ENCODE measurements around the gene ERGIC2. TPM values are rescaled to one million over a fixed set of nuclear protein-coding genes. Genes with fewer than 3 reads are reported as not detected.

The ERGIC2 gene
- total and polyA plus RNA-seq, 10 of the 15 experiments (the other 5 are each of a cell fraction or from before 2014, with no cell fraction given) = 26.1 to 181 (median 83.9) TPM

- TF ChIP-seq, protein P1, sequence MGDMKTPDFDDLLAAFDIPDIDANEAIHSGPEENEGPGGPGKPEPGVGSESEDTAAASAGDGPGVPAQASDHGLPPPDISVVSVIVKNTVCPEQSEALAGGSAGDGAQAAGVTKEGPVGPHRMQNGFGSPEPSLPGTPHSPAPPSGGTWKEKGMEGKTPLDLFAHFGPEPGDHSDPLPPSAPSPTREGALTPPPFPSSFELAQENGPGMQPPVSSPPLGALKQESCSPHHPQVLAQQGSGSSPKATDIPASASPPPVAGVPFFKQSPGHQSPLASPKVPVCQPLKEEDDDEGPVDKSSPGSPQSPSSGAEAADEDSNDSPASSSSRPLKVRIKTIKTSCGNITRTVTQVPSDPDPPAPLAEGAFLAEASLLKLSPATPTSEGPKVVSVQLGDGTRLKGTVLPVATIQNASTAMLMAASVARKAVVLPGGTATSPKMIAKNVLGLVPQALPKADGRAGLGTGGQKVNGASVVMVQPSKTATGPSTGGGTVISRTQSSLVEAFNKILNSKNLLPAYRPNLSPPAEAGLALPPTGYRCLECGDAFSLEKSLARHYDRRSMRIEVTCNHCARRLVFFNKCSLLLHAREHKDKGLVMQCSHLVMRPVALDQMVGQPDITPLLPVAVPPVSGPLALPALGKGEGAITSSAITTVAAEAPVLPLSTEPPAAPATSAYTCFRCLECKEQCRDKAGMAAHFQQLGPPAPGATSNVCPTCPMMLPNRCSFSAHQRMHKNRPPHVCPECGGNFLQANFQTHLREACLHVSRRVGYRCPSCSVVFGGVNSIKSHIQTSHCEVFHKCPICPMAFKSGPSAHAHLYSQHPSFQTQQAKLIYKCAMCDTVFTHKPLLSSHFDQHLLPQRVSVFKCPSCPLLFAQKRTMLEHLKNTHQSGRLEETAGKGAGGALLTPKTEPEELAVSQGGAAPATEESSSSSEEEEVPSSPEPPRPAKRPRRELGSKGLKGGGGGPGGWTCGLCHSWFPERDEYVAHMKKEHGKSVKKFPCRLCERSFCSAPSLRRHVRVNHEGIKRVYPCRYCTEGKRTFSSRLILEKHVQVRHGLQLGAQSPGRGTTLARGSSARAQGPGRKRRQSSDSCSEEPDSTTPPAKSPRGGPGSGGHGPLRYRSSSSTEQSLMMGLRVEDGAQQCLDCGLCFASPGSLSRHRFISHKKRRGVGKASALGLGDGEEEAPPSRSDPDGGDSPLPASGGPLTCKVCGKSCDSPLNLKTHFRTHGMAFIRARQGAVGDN (IDR thresholded peaks at IDR 0.05) = no peak
- peak; percentile 15; the same call in 1 of the 2 replicates for TF ChIP-seq ZNF384 (IDR thresholded peaks at IDR 0.05; ENCODE audit: borderline replicate concordance, low read depth, low read length)
- no peak for TF ChIP-seq MYC (IDR thresholded peaks at IDR 0.05; ENCODE audit: insufficient read depth, insufficient read length, insufficient replicate concordance, low read length, severe bottlenecking)
- TF ChIP-seq SREBF1 (IDR thresholded peaks at IDR 0.05; ENCODE audit: low read length) = no peak
- TF ChIP-seq BMI1 (IDR thresholded peaks at IDR 0.05; ENCODE audit: borderline replicate concordance) = no peak
- no peak for TF ChIP-seq NFYB (IDR thresholded peaks at IDR 0.05; ENCODE audit: insufficient read depth, low read depth, low read length)
- TF ChIP-seq EP300 (IDR thresholded peaks at IDR 0.05; ENCODE audit: borderline replicate concordance in 1 of 2, control insufficient read depth in 1 of 2, low read depth in 2 of 2, low read length in 2 of 2) = peak in 1 of 2 experiments; percentile 64; a peak in 1 of 4 replicates
- TF ChIP-seq POLR2AphosphoS5 (IDR thresholded peaks at IDR 0.05; ENCODE audit: low read length) = no peak
- no peak for TF ChIP-seq FOXK2 (IDR thresholded peaks at IDR 0.05)
- TF ChIP-seq POLR2AphosphoS2 (IDR thresholded peaks at IDR 0.05; ENCODE audit: low read depth, low read length) = no peak
- no peak for TF ChIP-seq YBX1 (IDR thresholded peaks at IDR 0.05)
- TF ChIP-seq, protein P2, sequence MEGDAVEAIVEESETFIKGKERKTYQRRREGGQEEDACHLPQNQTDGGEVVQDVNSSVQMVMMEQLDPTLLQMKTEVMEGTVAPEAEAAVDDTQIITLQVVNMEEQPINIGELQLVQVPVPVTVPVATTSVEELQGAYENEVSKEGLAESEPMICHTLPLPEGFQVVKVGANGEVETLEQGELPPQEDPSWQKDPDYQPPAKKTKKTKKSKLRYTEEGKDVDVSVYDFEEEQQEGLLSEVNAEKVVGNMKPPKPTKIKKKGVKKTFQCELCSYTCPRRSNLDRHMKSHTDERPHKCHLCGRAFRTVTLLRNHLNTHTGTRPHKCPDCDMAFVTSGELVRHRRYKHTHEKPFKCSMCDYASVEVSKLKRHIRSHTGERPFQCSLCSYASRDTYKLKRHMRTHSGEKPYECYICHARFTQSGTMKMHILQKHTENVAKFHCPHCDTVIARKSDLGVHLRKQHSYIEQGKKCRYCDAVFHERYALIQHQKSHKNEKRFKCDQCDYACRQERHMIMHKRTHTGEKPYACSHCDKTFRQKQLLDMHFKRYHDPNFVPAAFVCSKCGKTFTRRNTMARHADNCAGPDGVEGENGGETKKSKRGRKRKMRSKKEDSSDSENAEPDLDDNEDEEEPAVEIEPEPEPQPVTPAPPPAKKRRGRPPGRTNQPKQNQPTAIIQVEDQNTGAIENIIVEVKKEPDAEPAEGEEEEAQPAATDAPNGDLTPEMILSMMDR (IDR thresholded peaks at IDR 0.05 in 2 of 3, conservative IDR thresholded peaks at IDR 0.05 in 1 of 3; ENCODE audit: control insufficient read depth in 2 of 3, extremely low read depth in 1 of 3, insufficient read depth in 1 of 3, low read depth in 3 of 3, low read length in 3 of 3) = peak; percentile 47 to 63 (median 55)
- TF ChIP-seq REST (IDR thresholded peaks at IDR 0.05; ENCODE audit: low read depth, low read length) = no peak
- no peak for TF ChIP-seq TCF3 (IDR thresholded peaks at IDR 0.05; ENCODE audit: borderline replicate concordance, insufficient read depth, low read depth, low read length)
- TF ChIP-seq WRNIP1 (IDR thresholded peaks at IDR 0.05; ENCODE audit: borderline replicate concordance, low read depth, low read length) = no peak
- TF ChIP-seq RAD21 (IDR thresholded peaks at IDR 0.05; ENCODE audit: insufficient read depth, low read depth, low read length) = peak; percentile 48
- no peak for TF ChIP-seq SIN3A (IDR thresholded peaks at IDR 0.05; ENCODE audit: low read depth, low read length)
- TF ChIP-seq FOXM1 (IDR thresholded peaks at IDR 0.05; ENCODE audit: low read depth, low read length) = no peak
- peak in 1 of 2 experiments; percentile 37; a peak in 2 of 4 replicates for TF ChIP-seq IKZF2 (IDR thresholded peaks at IDR 0.05)
- peak; percentile 28; the same call in 1 of the 2 replicates for TF ChIP-seq DPF2 (IDR thresholded peaks at IDR 0.05)
- peak; percentile 59 for TF ChIP-seq RUNX3 (IDR thresholded peaks at IDR 0.05; ENCODE audit: low read length)
- peak; percentile 54; the same call in 1 of the 2 replicates for TF ChIP-seq SMC3 (IDR thresholded peaks at IDR 0.05; ENCODE audit: borderline replicate concordance, low read length)
These were observed 47.0 kb upstream of the ERGIC2 start (continued) for GRCh38 chr12:29427964-29428363.

Data from GM12878 (cell line).